ENCODE results near the gene FAM181A.

Gene FAM181A

GRCh38 chr14:93956514-93957332 lies 29.6 kb downstream of the FAM181A start:
- DNase-seq (ENCODE audit: low read depth) = no peak
- no peak for TF ChIP-seq CTCF (IDR thresholded peaks at IDR 0.05; ENCODE audit: low read depth, low read length, missing control alignments)
- in situ Hi-C loops (cut with HindIII; ENCODE audit: low sequenced_read_pairs) = no loop called here
- no peak overlapping the region for H3K4me3 ChIP-seq (ENCODE audit: low read depth, low read length)

GRCh38 chr14:93957333-93957710 lies 30.2 kb downstream of the FAM181A start:
- no peak for TF ChIP-seq CTCF (IDR thresholded peaks at IDR 0.05; ENCODE audit: low read depth, low read length, missing control alignments)
- no peak for DNase-seq (ENCODE audit: low read depth)
- no peak overlapping the region for H3K4me3 ChIP-seq (ENCODE audit: low read depth, low read length)
- in situ Hi-C loops (cut with HindIII; ENCODE audit: low sequenced_read_pairs) = no loop called here

GRCh38 chr14:93957751-93958566 lies 30.8 kb downstream of the FAM181A start:
- in situ Hi-C loops (cut with HindIII; ENCODE audit: low sequenced_read_pairs) = no loop called here
- no peak for DNase-seq (ENCODE audit: low read depth)
- no peak for TF ChIP-seq CTCF (IDR thresholded peaks at IDR 0.05; ENCODE audit: low read depth, low read length, missing control alignments)
- H3K4me3 ChIP-seq (ENCODE audit: low read depth, low read length) = no peak overlapping the region

GRCh38 chr14:93958567-93959238 lies 31.6 kb downstream of the FAM181A start:
- in situ Hi-C loops (cut with HindIII; ENCODE audit: low sequenced_read_pairs) = no loop called here
- no peak for DNase-seq (ENCODE audit: low read depth)
- H3K4me3 ChIP-seq (ENCODE audit: low read depth, low read length) = no peak overlapping the region
- TF ChIP-seq CTCF (IDR thresholded peaks at IDR 0.05; ENCODE audit: low read depth, low read length, missing control alignments) = no peak

GRCh38 chr14:93959239-93960107 lies 32.3 kb downstream of the FAM181A start:
- no peak for TF ChIP-seq CTCF (IDR thresholded peaks at IDR 0.05; ENCODE audit: low read depth, low read length, missing control alignments)
- H3K4me3 ChIP-seq (ENCODE audit: low read depth, low read length) = no peak overlapping the region
- in situ Hi-C loops (cut with HindIII; ENCODE audit: low sequenced_read_pairs) = no loop called here
- peak; percentile 51 for DNase-seq (ENCODE audit: low read depth)

GRCh38 chr14:93960108-93960475 lies 32.9 kb downstream of the FAM181A start:
- no peak overlapping the region for H3K4me3 ChIP-seq (ENCODE audit: low read depth, low read length)
- no peak for DNase-seq (ENCODE audit: low read depth)
- in situ Hi-C loops (cut with HindIII; ENCODE audit: low sequenced_read_pairs) = no loop called here
- TF ChIP-seq CTCF (IDR thresholded peaks at IDR 0.05; ENCODE audit: low read depth, low read length, missing control alignments) = no peak
